HG03103 (cell line): ENCODE data around the gene ANKRD9.
"Not testable (repeated sequence)": the region's sequence is repeated elsewhere in the genome, so short reads cannot be mapped to it uniquely, and the experiment has no call there.

Source experiments
- ATAC-seq: cut with Tn5 transposase; IDR thresholded peaks from one replicate; pipeline ENCODE4 v1.9.1; 2021; ENCODE audit warnings: low read depth; ENCODE audit not compliant: unreplicated experiment

Gene ANKRD9, protein sequence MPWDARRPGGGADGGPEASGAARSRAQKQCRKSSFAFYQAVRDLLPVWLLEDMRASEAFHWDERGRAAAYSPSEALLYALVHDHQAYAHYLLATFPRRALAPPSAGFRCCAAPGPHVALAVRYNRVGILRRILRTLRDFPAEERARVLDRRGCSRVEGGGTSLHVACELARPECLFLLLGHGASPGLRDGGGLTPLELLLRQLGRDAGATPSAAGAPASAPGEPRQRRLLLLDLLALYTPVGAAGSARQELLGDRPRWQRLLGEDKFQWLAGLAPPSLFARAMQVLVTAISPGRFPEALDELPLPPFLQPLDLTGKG

DNA sequence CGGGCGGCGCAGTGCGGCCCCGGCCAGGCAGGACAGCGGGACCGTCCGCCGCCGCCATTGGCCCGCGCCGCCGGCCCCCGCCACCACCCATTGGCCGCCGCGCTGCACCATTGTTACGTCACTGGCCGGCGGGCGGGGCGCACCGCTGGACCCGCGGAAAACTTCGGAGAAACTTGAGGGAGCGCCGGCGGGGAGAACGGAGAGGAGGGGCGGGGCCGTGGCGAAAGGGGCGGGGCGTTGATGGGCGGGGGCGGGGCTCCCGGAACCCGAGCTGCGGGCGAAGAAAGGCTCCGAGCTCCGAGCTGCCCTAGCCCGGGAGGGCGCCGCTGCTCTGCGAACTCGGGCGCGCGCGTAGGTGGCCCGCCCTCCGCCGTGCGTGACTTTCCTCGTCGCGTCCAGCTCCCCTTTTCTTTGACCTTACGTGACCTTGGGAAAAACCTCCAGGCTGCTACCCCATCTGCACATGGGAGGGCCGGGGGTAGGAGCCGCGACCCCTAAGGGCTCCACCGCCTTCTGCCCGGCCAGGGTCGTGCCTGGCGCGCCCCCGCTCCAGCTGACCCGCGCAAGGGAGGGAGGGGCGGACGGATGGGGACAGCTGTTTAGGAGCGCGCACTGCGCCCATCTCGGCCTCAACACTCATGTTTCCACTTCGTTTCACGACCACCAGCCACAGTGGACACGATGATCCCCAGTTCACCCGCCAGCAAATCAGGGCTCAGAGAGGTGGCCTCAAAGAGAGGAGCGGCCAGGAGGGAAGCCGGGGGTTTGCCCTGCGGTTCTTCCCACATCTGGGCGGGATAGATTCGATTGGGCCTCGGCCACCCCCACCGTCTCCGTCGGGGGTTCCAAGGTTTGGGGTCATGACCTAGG, at the start of gene ANKRD9:
Gene ANKRD9 (minus strand): TSS at position 31 of the 870 bp plus-strand sequence. CDS start 1,887 bp downstream, outside the sequence.
- peak; percentile 77 for ATAC-seq

- no peak for ATAC-seq
Observed at GRCh38 chr14:102558556-102558955, 49.0 kb upstream of the ANKRD9 start.

GRCh38 chr14:102557434-102558226, 48.1 kb upstream of the ANKRD9 start:
- ATAC-seq = no peak

- no peak for ATAC-seq
Observed at GRCh38 chr14:102556098-102556677, 46.6 kb upstream of the ANKRD9 start.

DNA sequence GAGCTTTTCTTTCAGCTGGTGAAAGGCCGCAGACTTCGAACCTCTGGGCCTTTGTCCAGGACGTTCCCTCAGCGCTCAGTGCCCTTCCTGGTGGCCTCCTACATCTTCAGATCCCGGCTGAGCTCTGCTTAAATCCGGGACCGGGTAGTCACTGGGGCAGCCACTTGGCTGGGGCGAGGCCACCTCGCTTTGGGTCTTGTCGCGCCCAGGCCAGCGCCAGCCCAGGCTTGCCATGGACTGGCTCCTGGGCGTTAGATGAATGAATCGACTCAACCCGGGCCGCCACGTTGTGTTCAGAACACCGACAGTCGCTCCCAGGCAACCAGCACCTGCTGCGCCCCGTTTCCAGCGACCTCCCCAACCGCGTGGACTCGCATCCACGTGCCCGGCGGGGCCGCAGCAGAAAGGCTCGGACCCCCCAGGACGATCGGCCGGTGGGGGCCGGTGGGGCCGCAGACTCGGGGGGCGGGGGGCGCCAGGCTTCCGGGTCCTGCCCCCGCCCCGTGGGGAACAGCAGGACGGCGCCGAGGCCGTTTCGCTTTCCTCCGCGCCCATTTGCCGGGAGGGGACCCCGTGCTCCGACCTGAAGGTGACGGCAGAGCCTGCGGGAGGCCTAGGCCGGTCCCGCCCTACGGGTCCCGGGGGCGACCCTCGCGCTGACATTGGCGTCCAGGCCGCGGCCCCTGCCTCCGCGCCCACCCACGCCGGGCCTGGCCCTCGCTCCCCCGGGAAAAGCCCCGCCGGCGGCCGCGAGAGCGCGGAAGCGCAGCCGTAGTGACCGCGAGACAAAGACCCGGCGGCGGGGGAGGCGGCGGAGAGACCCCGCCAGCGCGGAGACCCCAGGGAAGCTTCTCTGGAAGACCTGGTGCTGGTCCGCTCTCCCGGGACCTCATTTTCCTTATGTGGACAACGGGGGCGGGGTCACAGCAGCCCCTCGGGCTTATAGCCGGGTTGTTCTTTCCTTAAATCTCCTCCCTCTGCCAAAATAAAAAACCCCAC, 45.5 kb upstream of the ANKRD9 start:
- ATAC-seq = no peak

DNA sequence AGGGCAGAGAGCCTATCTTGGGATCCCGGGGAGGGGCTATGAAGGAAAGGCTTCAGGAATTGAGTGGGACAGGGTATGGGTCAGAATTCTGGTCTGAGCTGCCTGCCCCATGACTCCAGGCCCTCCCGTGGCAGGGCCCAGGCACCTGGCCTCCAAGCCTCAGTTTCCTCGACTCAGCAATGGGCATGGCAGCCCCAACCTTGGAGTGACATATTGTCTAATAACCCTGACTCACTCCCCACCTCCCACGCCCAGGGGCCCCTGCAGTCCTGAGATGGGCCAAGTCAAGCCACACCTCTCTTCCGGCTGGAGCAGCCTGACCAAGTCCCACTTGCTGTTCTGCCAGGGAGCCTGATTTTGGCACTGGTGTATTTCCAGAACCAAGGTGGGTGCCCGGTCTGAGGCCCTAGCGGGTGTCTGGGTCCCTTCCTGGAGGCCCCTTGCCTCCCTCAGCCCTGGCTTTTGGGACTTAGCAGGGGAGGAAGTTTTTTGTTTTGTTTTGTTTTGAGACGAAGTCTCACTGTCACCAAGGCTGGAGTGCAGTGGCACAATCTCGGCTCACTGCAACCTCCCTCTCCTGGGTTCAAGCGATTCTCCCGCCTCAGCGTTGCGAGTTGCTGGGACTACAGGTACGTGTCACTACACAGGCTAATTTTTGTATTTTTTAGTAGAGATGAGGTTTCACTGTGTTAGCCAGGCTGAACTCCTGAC, 42.6 kb upstream of the ANKRD9 start:
- ATAC-seq = no peak

- ATAC-seq = not testable (repeated sequence)
Observed at GRCh38 chr14:102550927-102551401, 41.4 kb upstream of the ANKRD9 start.

DNA sequence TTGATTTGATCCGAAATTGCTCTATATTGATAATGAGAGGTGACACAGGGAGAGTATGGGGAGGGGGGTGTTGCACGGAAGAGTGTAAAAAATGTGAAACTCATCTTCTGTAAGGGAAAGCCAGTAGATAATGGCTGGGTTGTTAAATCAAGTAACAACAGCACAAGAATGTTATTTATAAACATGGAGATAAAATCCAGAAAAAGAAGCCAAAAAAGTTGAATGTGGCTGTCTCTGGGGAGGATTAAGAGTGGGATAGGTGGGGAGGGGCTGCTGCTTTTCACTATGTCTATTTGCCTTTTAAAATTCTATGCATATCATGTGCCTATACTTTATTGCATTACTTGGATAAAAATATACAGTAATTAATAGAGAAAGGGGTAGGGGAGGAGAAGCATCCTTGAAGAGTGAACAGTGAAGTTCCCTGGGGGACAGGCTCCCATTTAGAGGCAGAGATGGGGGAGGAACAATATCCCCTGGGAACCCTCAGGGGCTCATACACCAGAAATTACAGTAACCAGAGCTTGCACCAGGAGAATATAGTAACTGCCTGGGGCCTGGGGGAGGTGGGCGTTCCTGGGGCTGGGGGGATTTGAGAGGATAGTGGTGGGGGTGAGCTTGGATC, 39.2 kb upstream of the ANKRD9 start:
- no peak for ATAC-seq

- no peak for ATAC-seq
Observed at GRCh38 chr14:102545461-102546265, 36.1 kb upstream of the ANKRD9 start.

- ATAC-seq = no peak
Observed at GRCh38 chr14:102544747-102545460, 35.3 kb upstream of the ANKRD9 start.

DNA sequence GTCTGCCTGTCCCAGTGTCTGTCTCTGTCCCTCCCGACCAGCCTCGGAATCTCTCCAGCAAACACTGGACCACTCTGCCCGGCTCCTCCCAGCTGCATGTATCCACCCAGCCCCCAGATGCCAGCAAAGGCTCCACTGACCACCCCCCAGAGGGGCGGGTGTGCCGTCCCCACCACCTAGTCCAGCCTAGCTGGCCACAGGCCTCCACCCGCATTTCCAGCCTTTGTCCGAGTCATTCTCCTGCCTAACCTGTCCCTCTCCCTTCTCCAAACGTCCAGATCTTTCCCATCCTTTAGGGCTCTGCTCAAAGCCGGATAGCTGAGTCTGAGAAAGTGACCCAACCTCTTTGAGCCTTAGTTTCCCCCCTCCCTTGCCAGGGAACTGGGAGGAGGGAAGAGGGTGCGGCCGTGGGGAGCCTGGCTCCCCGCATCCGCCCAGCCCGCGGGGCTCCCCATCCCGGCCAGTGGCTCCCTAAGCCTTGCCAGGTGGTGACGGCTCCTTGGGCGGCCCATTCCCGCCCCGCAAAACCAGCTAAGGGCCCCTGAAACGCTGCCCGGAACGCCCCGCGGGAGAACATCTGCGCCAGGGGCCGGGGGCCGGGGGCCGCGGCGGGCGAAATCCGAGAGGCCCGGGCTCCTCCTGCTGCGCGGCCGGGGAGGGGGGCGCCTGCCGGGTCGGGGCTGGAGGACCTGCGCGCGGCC, 34.6 kb upstream of the ANKRD9 start:
- ATAC-seq = no peak

DNA sequence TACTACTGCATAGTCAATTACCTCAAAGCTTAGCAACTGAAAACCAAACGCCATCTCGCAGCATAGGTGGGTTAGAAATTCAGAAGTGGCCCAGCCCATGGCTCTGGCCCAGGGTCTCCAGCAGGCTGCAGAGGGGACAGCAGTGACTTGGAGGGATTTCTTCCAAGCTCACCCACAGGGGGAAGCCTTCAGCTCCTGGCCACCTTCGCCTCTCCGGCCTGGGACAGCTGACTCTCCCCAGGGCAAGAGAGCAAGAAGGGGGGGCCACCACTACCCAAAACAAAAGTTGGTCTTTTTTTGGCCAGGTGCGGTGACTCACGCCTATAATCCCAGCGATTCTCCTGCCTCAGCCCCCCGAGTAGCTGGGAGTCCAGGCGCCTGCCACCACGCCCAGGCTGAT, 32.2 kb upstream of the ANKRD9 start:
- no peak for ATAC-seq

- not testable (repeated sequence) for ATAC-seq
Observed at GRCh38 chr14:102541029-102541491, 31.5 kb upstream of the ANKRD9 start.

DNA sequence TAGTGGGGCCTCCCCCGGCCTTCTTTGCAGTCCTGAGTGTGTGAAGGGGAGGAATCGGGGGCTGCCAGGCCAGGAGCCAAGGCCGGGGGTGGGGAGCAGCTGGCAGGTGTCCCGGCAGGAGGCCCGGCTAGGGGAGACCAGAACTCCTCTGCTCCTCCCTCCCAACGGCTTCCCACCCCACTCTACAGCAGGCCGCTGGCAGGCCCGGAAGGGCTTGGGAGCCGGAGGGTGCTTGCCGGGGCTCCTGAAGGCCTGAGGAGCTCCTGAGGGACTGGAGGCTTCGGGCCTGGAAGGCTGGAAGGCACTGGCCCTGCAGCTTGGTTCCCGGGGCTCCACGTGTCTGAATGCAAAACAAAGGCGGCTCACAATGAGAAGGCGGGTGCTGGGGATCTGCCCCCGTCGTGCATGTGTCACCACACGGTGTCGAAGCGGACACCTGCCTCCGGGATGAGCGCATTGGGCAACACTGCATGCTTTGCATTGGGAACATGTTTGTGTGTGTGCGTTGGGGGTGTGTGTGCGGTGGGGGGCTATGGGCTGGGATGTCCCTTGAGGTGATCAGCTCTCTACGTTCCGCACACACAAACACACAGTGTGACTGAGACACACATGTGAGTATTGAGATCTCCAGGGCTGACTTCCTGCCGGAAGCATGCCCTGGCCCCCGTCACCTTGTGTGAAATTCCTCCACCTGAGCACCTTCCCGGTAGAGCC, 30.9 kb upstream of the ANKRD9 start:
- no peak for ATAC-seq

DNA sequence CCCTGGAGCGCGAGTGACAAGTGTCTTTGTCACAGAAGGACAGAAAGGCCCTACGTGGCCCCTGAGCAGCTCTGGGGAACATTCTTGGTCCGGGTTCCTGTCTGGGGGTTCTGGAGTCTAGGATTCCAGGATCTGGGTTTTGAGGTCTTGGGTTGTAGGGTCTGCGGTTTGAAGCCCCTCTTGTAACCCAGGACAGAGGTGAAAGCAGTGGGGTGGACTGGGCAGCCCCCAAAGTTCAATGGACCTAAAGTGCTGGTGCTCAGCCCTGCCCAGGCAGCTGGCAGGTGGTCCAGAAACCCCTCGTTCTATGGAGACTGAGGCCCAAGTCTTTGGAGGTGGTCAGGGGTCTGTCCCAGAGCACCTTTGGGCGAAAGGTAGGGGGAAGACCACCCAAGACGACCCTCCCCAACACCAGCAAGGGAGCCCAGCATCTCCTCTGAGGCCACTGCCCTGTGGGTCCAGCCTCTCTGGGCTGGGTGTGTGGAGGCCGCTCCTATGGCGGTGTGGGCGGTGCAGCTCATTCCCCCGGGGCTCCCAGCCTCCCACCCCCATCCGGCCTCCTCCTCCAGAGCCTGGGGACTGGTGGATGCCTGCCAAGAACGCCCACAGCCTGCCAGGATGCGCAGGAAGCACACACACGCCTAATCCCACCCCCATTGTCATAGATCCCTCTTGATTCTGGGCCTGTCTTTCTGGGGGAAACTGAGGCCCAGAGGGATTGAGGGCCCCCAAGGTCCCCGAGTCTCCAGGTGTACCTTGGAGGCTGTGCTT, 30.2 kb upstream of the ANKRD9 start:
- ATAC-seq = no peak
